Measurements from ENCODE around the gene FTCDNL1.

DNA sequence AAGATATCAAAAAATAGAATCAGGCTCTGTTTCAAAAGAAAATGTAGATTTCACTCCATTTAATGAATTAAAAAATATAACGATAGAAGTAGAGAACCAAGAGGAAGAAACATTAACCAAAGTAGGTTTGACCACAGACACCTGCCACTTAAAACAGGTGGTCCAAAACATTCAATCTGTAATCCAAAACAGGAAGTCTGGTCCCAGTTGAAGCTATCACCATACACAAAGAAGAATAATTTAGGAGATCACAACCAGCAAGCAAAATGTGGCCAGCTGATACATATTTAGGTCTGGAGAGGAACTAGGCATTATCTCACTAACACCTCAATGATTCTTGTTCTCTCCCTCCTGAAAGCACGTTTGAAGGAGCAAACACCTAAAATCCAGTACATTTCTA lies 73.1 kb downstream of the FTCDNL1 start:
- TF ChIP-seq CTCF (IDR thresholded peaks at IDR 0.05) = no peak
- TF ChIP-seq ZFX (IDR thresholded peaks at IDR 0.05; ENCODE audit: borderline replicate concordance) = no peak

Data from 22Rv1 (cell line).